Measurements from ENCODE around the gene ELL. TPM values are rescaled to one million over a fixed set of nuclear protein-coding genes. Genes with fewer than 3 reads are reported as not detected.

Gene ELL
- total RNA-seq, 2 experiments from 2014 or later, result 46.2 to 46.8 TPM

DNA sequence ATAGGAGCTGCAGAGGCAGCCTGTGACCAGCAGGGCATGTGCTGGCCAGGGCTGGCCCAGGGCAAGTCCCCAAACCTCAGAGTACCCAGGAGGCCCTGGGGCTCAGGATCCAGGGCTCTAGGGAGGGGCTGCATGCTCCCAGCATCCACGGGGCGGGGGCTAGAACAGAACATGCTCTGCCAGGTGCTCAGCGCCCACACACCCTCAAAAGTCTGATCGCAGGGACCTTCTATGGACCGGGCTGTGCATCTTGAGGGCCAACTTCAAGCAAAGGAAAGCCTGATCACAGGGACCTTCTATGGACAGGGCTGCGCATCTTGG lies 33.5 kb downstream of the ELL start:
- Mint-ChIP-seq H3K4me1 (ENCODE audit: low read depth) (peaks cover 48% of the 10 kb centered on the region), H3K27me3 (no peaks in the 10 kb centered on the region), H3K4me3 (no peak overlapping the region), H3K36me3 (ENCODE audit: low read depth) (peaks cover 4% of the 10 kb centered on the region), H3K9me3 (no peaks in the 10 kb centered on the region), H3K27ac (no peak overlapping the region)
- Histone ChIP-seq H3K9me3 (ENCODE audit: control insufficient read depth in 1 of 2, insufficient read depth in 1 of 2, low read length in 2 of 2) (no peaks in the 10 kb centered on the region), H3K36me3 (ENCODE audit: insufficient read depth, low read length) (peaks cover 14% of the 10 kb centered on the region), H3K4me3 (ENCODE audit: low read length) (no peak overlapping the region), H3K27me3 (ENCODE audit: control insufficient read depth in 1 of 2, insufficient read depth in 2 of 2, low read length in 2 of 2) (no peaks in the 10 kb centered on the region), H3K27ac (ENCODE audit: low read depth in 1 of 2, low read length in 2 of 2) (no peak overlapping the region), H3K4me1 (ENCODE audit: insufficient read depth, low read length) (peaks cover 97% of the 10 kb centered on the region)
- CTCF ChIA-PET, result interaction anchor here (1.3 to 1.8 kb wide), 3 partner anchors 13 to 33 kb away, joined by 5 read pairs; partner anchors contain the start of gene ELL
- POLR2A ChIA-PET, result no interaction called here
- TF ChIP-seq, protein P1, sequence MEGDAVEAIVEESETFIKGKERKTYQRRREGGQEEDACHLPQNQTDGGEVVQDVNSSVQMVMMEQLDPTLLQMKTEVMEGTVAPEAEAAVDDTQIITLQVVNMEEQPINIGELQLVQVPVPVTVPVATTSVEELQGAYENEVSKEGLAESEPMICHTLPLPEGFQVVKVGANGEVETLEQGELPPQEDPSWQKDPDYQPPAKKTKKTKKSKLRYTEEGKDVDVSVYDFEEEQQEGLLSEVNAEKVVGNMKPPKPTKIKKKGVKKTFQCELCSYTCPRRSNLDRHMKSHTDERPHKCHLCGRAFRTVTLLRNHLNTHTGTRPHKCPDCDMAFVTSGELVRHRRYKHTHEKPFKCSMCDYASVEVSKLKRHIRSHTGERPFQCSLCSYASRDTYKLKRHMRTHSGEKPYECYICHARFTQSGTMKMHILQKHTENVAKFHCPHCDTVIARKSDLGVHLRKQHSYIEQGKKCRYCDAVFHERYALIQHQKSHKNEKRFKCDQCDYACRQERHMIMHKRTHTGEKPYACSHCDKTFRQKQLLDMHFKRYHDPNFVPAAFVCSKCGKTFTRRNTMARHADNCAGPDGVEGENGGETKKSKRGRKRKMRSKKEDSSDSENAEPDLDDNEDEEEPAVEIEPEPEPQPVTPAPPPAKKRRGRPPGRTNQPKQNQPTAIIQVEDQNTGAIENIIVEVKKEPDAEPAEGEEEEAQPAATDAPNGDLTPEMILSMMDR (IDR thresholded peaks at IDR 0.05), result no peak
- DNase-seq (peak in 2 of 14 experiments; percentile 43 to 66), ATAC-seq (ENCODE audit: poor library complexity) (peak; percentile 32)
- intact Hi-C loops (cut with DNase I, micrococcal nuclease), result no loop called here

DNA sequence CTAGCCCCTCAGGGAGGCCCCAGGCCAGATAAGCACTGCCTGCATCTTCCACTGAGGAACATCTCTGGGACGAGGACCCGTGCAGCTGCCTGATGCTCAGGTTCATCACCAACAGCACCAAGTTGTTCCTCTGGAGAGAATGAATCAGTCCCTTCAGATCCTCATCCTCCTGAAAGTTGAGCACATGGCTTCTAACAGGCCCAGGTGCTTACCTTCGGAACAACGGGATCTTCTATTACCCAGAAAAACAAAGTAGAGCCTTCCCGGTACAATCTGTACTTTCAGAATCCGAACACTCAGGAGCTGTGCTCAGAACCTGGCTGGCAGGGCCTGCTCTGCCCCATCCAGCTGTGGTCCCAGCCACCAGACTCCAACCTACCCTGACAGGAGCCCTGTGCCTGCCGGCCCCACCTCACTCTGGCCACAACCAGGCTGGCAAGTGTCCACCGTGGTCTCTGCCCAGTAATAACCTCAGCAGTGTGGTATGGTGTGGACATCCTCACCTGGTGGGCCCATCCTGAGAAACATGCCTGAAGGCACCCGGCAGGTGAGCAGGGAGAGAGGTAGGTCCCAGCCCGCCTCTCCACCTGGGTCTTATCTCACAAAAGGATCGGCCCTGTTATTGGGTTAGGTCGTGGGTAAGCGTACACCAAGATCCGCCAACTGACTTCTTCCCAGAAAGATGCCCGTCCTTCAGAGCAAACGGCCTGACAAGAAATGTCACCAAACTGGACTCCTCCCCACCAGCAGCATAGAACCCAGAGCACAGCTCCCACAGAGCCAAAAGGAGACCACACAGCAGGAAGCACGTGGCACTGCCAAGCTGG lies 34.1 kb downstream of the ELL start:
- Mint-ChIP-seq H3K4me1 (ENCODE audit: low read depth) (peaks cover 48% of the 10 kb centered on the region), H3K4me3 (no peak overlapping the region), H3K27ac (no peak overlapping the region), H3K9me3 (no peaks in the 10 kb centered on the region), H3K27me3 (no peaks in the 10 kb centered on the region), H3K36me3 (ENCODE audit: low read depth) (peaks cover 4% of the 10 kb centered on the region)
- peaks cover 97% of the 10 kb centered on the region for H3K4me1 ChIP-seq (ENCODE audit: insufficient read depth, low read length)
- no peaks in the 10 kb centered on the region for H3K27me3 ChIP-seq (ENCODE audit: control insufficient read depth in 1 of 2, insufficient read depth in 2 of 2, low read length in 2 of 2)
- intact Hi-C loops (cut with DNase I, micrococcal nuclease), result no loop called here
- no peak overlapping the region for H3K4me3 ChIP-seq (ENCODE audit: low read length)
- no peak for DNase-seq
- H3K36me3 ChIP-seq (ENCODE audit: insufficient read depth, low read length), result peaks cover 10% of the 10 kb centered on the region
- TF ChIP-seq, protein P1 (IDR thresholded peaks at IDR 0.05), result no peak
- ATAC-seq (ENCODE audit: poor library complexity), result no peak
- no peak overlapping the region for H3K27ac ChIP-seq (ENCODE audit: low read depth in 1 of 2, low read length in 2 of 2)
- ChIA-PET CTCF (interaction anchor here (1.0 to 1.4 kb wide), 3 partner anchors 32 to 64 kb away, joined by 3 to 5 read pairs (median 5); partner anchors contain the start of gene ELL), POLR2A (no interaction called here)
- H3K9me3 ChIP-seq (ENCODE audit: control insufficient read depth in 1 of 2, insufficient read depth in 1 of 2, low read length in 2 of 2), result no peaks in the 10 kb centered on the region

DNA sequence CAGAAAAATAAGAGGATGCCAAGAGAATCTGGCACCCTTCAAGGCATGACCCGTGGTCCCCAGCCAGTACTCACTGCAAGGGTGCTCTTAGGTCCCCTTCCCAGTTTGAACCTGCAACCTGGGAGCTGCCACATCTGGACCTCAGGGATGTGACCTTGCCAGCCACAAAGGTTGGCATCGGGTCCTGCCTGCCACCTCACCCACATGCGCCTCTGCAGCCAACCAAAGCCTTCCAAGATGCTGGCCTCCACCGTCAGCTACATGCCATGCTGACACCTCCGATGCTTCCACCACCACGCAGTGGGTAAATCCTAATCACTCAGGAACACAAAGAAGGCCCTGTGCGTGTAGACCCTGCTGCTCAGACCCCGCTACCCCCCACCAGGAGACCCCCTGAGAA lies 35.1 kb downstream of the ELL start:
- peaks cover 89% of the 10 kb centered on the region for H3K4me1 ChIP-seq (ENCODE audit: insufficient read depth, low read length)
- H3K4me1 Mint-ChIP-seq (ENCODE audit: low read depth), result peaks cover 48% of the 10 kb centered on the region

More for the DNA sequence above, 35.1 kb downstream of the ELL start:
- TF ChIP-seq, protein P1 (IDR thresholded peaks at IDR 0.05), result no peak
- no peak overlapping the region for H3K4me3 Mint-ChIP-seq
- CTCF ChIA-PET, result interaction anchor here (1.0 to 3.1 kb wide), 2 partner anchors 34 to 65 kb away, joined by 3 to 15 read pairs; partner anchors contain the start of gene ELL
- H3K27me3 Mint-ChIP-seq, result no peaks in the 10 kb centered on the region
- Histone ChIP-seq H3K27ac (ENCODE audit: low read depth in 1 of 2, low read length in 2 of 2) (no peak overlapping the region), H3K27me3 (ENCODE audit: control insufficient read depth in 1 of 2, insufficient read depth in 2 of 2, low read length in 2 of 2) (no peaks in the 10 kb centered on the region), H3K9me3 (ENCODE audit: control insufficient read depth in 1 of 2, insufficient read depth in 1 of 2, low read length in 2 of 2) (no peaks in the 10 kb centered on the region), H3K4me3 (ENCODE audit: low read length) (no peak overlapping the region), H3K36me3 (ENCODE audit: insufficient read depth, low read length) (peaks cover 4% of the 10 kb centered on the region)
- intact Hi-C loops (cut with DNase I, micrococcal nuclease), result no loop called here
- DNase-seq, result no peak
- H3K27ac Mint-ChIP-seq, result peak overlapping the region; percentile 32
- ATAC-seq (ENCODE audit: poor library complexity), result no peak
- no peaks in the 10 kb centered on the region for H3K9me3 Mint-ChIP-seq
- peaks cover 4% of the 10 kb centered on the region for H3K36me3 Mint-ChIP-seq (ENCODE audit: low read depth)
- POLR2A ChIA-PET, result interaction anchor here (1.0 kb wide), 1 partner anchor 9 kb away, joined by 5 read pairs; no protein-coding TSS in a partner anchor

Measured in CD4-positive, alpha-beta T cell (primary cell).